ENCODE data around the gene ZDHHC19. TPM values are rescaled to one million over a fixed set of nuclear protein-coding genes. Genes with fewer than 3 reads are reported as not detected.

Gene ZDHHC19
- total and polyA plus RNA-seq, 2 donors (not counting 1 experiment from before 2014, with no cell fraction given), result not detected

DNA sequence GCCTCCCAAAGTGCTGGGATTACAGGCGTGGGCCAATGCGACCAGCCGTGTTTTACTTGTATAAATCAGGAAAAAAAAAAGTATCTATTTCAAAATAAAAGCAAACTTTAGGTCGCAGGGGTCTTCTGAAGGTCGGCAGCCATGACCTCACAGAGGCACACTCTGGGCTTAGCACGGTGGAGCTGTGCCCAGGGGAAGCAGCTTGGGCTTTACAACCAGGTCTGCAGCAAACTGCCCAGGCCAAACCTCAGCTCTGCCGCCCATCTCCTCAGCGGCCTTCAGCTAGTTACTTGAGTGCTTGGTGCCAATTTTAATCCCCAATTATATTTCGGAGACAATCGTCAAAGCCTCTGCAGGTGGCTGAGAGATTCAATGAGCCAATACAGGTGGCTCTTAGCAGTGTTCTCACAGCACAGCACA, 30.1 kb downstream of the ZDHHC19 start:
- Histone ChIP-seq H3K4me1 (ENCODE audit: control insufficient read depth, extremely low read depth, insufficient read depth, low read length) (no peaks in the 10 kb centered on the region), H4K20me1 (ENCODE audit: control insufficient read depth, extremely low read depth, insufficient read depth, low read length) (no peaks in the 10 kb centered on the region), H3K4me3 (replicated peaks in 1 of 4; ENCODE audit: control extremely low read depth in 1 of 4, insufficient read depth in 1 of 4, low read depth in 3 of 4, low read length in 4 of 4) (no peak overlapping the region), H3K9me3 (ENCODE audit: control insufficient read depth, insufficient read depth, low read depth, low read length) (no peaks in the 10 kb centered on the region), H3K9ac (ENCODE audit: insufficient read depth, low read length) (no peak overlapping the region), H3K79me2 (ENCODE audit: control insufficient read depth, insufficient read depth, low read length) (no peaks in the 10 kb centered on the region), H2AFZ (ENCODE audit: low read length) (no peak overlapping the region), H3K36me3 (ENCODE audit: control insufficient read depth, insufficient read depth, low read length) (no peaks in the 10 kb centered on the region), H3K4me2 (ENCODE audit: extremely low read depth, insufficient read depth, low read length) (no peak overlapping the region), H3K27ac (ENCODE audit: insufficient read depth, low read length) (no peak overlapping the region), H3K27me3 (ENCODE audit: control insufficient read depth, insufficient read depth, low read length) (no peaks in the 10 kb centered on the region)
- no peak for DNase-seq (ENCODE audit: low read depth in 2 of 2)
- no peak for TF ChIP-seq EZH2 (IDR thresholded peaks at IDR 0.05; ENCODE audit: low read length, missing control alignments)
- TF ChIP-seq, protein P1, sequence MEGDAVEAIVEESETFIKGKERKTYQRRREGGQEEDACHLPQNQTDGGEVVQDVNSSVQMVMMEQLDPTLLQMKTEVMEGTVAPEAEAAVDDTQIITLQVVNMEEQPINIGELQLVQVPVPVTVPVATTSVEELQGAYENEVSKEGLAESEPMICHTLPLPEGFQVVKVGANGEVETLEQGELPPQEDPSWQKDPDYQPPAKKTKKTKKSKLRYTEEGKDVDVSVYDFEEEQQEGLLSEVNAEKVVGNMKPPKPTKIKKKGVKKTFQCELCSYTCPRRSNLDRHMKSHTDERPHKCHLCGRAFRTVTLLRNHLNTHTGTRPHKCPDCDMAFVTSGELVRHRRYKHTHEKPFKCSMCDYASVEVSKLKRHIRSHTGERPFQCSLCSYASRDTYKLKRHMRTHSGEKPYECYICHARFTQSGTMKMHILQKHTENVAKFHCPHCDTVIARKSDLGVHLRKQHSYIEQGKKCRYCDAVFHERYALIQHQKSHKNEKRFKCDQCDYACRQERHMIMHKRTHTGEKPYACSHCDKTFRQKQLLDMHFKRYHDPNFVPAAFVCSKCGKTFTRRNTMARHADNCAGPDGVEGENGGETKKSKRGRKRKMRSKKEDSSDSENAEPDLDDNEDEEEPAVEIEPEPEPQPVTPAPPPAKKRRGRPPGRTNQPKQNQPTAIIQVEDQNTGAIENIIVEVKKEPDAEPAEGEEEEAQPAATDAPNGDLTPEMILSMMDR (conservative IDR thresholded peaks at IDR 0.05 in 1 of 2, IDR thresholded peaks at IDR 0.05 in 1 of 2; ENCODE audit: low read depth in 1 of 2, low read length in 2 of 2), result no peak

DNA sequence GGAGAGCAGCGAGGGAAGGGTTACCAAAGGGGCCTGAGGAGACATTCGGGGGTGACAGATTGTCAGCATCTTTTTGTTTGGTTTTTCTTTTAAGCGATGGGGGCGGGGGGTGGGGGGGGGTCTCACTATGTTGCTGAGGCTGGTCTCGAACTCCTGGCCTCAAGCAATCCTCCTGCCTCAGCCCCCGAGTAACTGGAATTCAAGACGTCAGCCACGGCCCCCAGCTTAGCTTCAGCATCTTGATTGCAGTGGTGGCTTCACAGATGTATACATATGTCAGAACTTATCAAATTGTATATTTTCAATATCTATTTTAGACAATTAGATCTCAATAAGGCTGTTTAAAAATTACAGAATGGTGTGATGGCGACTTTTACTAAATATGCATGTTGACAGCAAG, 30.9 kb downstream of the ZDHHC19 start:
- Histone ChIP-seq H3K27me3 (ENCODE audit: control insufficient read depth, insufficient read depth, low read length) (no peaks in the 10 kb centered on the region), H3K9me3 (ENCODE audit: control insufficient read depth, insufficient read depth, low read depth, low read length) (no peaks in the 10 kb centered on the region), H2AFZ (ENCODE audit: low read length) (no peak overlapping the region), H3K79me2 (ENCODE audit: control insufficient read depth, insufficient read depth, low read length) (no peaks in the 10 kb centered on the region), H4K20me1 (ENCODE audit: control insufficient read depth, extremely low read depth, insufficient read depth, low read length) (no peaks in the 10 kb centered on the region), H3K9ac (ENCODE audit: insufficient read depth, low read length) (no peak overlapping the region), H3K27ac (ENCODE audit: insufficient read depth, low read length) (no peak overlapping the region), H3K36me3 (ENCODE audit: control insufficient read depth, insufficient read depth, low read length) (no peaks in the 10 kb centered on the region), H3K4me2 (ENCODE audit: extremely low read depth, insufficient read depth, low read length) (no peak overlapping the region), H3K4me3 (replicated peaks in 1 of 4; ENCODE audit: control extremely low read depth in 1 of 4, insufficient read depth in 1 of 4, low read depth in 3 of 4, low read length in 4 of 4) (no peak overlapping the region), H3K4me1 (ENCODE audit: control insufficient read depth, extremely low read depth, insufficient read depth, low read length) (no peaks in the 10 kb centered on the region)
- no peak for DNase-seq (ENCODE audit: low read depth in 2 of 2)
- TF ChIP-seq EZH2 (IDR thresholded peaks at IDR 0.05; ENCODE audit: low read length, missing control alignments), result no peak
- TF ChIP-seq, protein P1 (conservative IDR thresholded peaks at IDR 0.05 in 1 of 2, IDR thresholded peaks at IDR 0.05 in 1 of 2; ENCODE audit: low read depth in 1 of 2, low read length in 2 of 2), result no peak

DNA sequence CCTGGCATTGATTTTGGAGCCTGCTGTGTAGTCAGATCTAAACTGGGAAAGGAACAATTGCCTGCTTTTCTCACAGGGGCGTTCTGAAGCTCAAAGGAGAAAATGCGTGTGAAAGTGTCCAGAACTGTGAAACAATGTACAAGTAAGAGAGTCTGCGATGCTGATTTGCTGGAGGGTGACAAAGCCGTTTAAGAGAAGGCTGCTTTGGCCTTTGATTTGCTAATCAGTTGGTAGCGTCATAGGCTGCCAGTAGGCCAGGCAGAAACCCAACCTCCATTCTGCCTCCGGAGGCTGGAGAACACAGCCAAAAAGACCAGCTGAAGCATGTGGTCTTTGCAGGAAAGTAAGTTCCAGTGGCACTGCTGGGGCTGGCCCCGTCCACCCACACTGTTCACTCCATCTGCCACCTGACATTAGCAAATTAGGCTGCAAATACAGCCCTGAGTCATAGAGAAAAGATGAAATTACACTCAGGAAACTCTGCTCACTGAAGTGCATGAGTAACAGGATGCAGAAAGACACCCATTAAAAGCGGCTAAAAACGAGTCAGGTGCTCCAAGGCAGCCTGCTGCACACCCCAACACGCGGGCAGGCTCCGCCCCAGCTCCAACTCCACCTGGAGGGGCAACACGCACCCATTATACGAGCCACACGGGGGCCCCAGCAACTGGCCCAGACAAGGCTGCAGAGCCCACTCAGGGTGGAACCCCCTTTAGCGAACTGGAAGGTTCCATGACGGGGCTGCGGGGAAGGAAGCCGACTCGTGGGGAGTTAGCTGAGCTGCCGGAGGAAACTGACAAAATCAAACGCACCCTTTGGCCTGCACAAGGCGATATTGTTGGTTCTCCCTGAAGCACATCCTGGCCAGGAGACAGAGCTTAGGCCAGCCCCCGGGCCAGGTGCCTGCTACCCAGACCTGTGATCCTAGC, 31.6 kb downstream of the ZDHHC19 start:
- Histone ChIP-seq H3K4me3 (replicated peaks in 1 of 4; ENCODE audit: control extremely low read depth in 1 of 4, insufficient read depth in 1 of 4, low read depth in 3 of 4, low read length in 4 of 4) (no peak overlapping the region), H2AFZ (ENCODE audit: low read length) (no peak overlapping the region), H3K4me2 (ENCODE audit: extremely low read depth, insufficient read depth, low read length) (no peak overlapping the region), H3K27me3 (ENCODE audit: control insufficient read depth, insufficient read depth, low read length) (no peaks in the 10 kb centered on the region), H3K36me3 (ENCODE audit: control insufficient read depth, insufficient read depth, low read length) (no peaks in the 10 kb centered on the region), H3K4me1 (ENCODE audit: control insufficient read depth, extremely low read depth, insufficient read depth, low read length) (no peaks in the 10 kb centered on the region), H3K9me3 (ENCODE audit: control insufficient read depth, insufficient read depth, low read depth, low read length) (no peaks in the 10 kb centered on the region), H3K9ac (ENCODE audit: insufficient read depth, low read length) (no peak overlapping the region), H4K20me1 (ENCODE audit: control insufficient read depth, extremely low read depth, insufficient read depth, low read length) (no peaks in the 10 kb centered on the region), H3K79me2 (ENCODE audit: control insufficient read depth, insufficient read depth, low read length) (no peaks in the 10 kb centered on the region), H3K27ac (ENCODE audit: insufficient read depth, low read length) (no peak overlapping the region)
- TF ChIP-seq, protein P1 (conservative IDR thresholded peaks at IDR 0.05 in 1 of 2, IDR thresholded peaks at IDR 0.05 in 1 of 2; ENCODE audit: low read depth in 1 of 2, low read length in 2 of 2), result no peak
- TF ChIP-seq EZH2 (IDR thresholded peaks at IDR 0.05; ENCODE audit: low read length, missing control alignments), result no peak
- DNase-seq (ENCODE audit: low read depth in 2 of 2), result peak; percentile 58 to 95
